Femur (tissue), 1 donor: ENCODE data around the gene TTLL11.

Source experiments
- DNase-seq: peaks from one replicate; pipeline ENCODE4 v3.0.0-alpha.2; 2017

TTLL11 gene

GRCh38 chr9:121780177-121781040 is 312.7 kb downstream of the TTLL11 start:
- DNase-seq, result peak; percentile 17

GRCh38 chr9:121779381-121780117 is 313.6 kb downstream of the TTLL11 start:
- DNase-seq, result peak; percentile 28

- DNase-seq, result peak; percentile 18
These were observed 314.6 kb downstream of the TTLL11 start for GRCh38 chr9:121778252-121779225.

- DNase-seq, result no peak
These were observed 316.1 kb downstream of the TTLL11 start for GRCh38 chr9:121776739-121777637.

- DNase-seq, result peak; percentile 13
These were observed 316.9 kb downstream of the TTLL11 start for GRCh38 chr9:121776001-121776738.

- peak; percentile 59 for DNase-seq
These were observed 318.1 kb downstream of the TTLL11 start for GRCh38 chr9:121774715-121775613.

- no peak for DNase-seq
These were observed 319.0 kb downstream of the TTLL11 start for GRCh38 chr9:121773954-121774714.

GRCh38 chr9:121773286-121773953 is 319.7 kb downstream of the TTLL11 start:
- no peak for DNase-seq

- no peak for DNase-seq
These were observed 320.4 kb downstream of the TTLL11 start for GRCh38 chr9:121772600-121773285.
